Kidney epithelial cell (primary cell): ENCODE data around the gene GNL1. TPM values are rescaled to one million over a fixed set of nuclear protein-coding genes. Genes with fewer than 3 reads are reported as not detected.
A peak's percentile ranks its signal among the peaks of the same experiment; 100 is the strongest.
"Not testable (repeated sequence)": the region's sequence is repeated elsewhere in the genome, so short reads cannot be mapped to it uniquely, and the experiment has no call there.

ENCODE experiments used
- DNase-seq: peaks from one replicate; pipeline ENCODE4 v3.0.0-alpha.2; 2010; ENCODE audit warnings: low read depth
- H3K27me3 ChIP-seq: 2 replicates; pipeline ENCODE4 v1.6.0; 2011; ENCODE audit warnings: low read length; ENCODE audit not compliant: control insufficient read depth, insufficient read depth
- H3K36me3 ChIP-seq: 2 replicates; pipeline ENCODE4 v1.5.1; 2011; ENCODE audit warnings: low read length; ENCODE audit not compliant: control insufficient read depth, insufficient read depth
- H3K4me3 ChIP-seq: 2 replicates; pipeline ENCODE4 v1.5.1; 2011; ENCODE audit warnings: low read depth, mild to moderate bottlenecking, control low read depth, low read length
- total RNA-seq: library from RNA; depleted of rRNA; stranded (reverse); fragments of >200 nt; gene quantifications from 2 replicates; pipeline ENCODE4 v1.2.3, GENCODE V29; 2015
- TF ChIP-seq, protein P1 (sequence below): IDR thresholded peaks from 2 replicates; pipeline ENCODE4 v1.5.1; 2011; ENCODE audit warnings: mild to moderate bottlenecking, moderate library complexity, low read length, control low read depth, inconsistent platforms; ENCODE audit not compliant: insufficient read depth, poor library complexity, severe bottlenecking

GNL1 gene
- total RNA-seq, 1 donor from 2014 or later = 31.1 TPM

DNA sequence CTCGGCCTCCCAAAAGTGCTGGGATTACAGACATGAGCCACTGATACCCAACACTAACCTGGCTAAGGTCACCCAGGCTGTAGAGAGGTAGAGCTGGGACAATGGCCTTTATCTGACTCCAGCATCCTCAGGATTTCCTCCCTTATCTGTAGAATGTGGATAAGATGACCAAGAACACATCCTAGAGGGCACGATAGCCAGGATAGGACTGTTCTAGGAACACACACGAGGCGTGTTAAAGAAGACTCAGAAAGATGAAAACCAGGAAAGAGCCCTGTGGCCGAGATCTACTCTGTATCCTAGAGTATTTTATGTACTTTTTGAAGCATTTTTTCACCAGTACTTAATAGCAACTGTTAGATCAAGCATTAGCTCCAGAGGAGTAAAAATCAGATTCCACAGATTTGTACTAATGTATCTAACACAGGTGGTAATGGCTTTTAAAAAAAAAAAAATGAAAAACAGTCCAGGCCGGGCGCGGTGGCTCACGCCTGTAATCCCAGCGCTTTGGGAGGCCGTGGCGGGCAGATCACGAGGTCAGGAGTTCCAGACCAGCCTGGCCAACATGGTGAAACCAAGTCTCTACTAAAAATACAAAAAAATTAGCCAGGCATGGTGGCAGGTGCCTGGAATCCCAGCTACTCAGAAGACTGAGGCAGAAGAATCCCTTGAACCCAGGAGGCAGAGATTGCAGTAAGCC, 43.5 kb upstream of the GNL1 start:
- DNase-seq = no peak
- TF ChIP-seq, protein P1, sequence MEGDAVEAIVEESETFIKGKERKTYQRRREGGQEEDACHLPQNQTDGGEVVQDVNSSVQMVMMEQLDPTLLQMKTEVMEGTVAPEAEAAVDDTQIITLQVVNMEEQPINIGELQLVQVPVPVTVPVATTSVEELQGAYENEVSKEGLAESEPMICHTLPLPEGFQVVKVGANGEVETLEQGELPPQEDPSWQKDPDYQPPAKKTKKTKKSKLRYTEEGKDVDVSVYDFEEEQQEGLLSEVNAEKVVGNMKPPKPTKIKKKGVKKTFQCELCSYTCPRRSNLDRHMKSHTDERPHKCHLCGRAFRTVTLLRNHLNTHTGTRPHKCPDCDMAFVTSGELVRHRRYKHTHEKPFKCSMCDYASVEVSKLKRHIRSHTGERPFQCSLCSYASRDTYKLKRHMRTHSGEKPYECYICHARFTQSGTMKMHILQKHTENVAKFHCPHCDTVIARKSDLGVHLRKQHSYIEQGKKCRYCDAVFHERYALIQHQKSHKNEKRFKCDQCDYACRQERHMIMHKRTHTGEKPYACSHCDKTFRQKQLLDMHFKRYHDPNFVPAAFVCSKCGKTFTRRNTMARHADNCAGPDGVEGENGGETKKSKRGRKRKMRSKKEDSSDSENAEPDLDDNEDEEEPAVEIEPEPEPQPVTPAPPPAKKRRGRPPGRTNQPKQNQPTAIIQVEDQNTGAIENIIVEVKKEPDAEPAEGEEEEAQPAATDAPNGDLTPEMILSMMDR = no peak
- Histone ChIP-seq H3K27me3 (no peaks in the 10 kb centered on the region), H3K4me3 (no peak overlapping the region), H3K36me3 (peaks cover 7% of the 10 kb centered on the region)

DNA sequence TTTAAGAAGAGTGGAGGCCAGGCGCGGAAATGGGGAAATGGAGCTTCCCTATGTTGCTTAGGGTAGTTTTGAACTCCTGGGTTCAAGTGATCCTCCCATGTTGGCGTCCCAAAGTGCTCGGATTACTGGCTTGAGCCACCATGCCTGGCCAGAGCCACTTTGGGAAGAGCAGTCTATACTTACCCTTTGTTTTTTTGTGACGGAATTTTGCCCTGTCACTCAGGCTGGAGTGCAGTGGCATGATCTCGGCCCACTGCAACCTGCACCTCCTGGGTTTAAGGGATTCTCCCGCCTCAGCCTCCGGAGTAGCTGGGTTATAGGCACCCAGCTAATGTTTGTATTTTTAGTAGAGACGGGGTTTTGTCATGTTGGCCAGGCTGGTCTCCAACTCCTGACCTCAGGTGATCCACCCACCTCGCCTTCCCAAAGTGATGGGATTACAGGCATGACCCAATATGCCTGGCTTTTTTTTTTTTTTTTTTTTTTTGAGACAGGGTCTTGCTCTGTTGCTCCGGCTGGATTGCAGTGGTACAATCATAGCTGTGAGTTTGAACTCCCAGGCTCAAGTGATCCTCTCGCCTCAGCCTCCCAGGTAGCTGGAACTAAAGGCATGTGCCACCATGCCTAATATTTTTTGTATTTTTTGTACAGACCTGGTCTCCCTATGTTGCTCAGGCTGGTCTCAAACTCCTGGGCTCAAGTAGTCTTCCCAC, 42.8 kb upstream of the GNL1 start:
- Histone ChIP-seq H3K36me3 (peaks cover 6% of the 10 kb centered on the region), H3K27me3 (no peaks in the 10 kb centered on the region), H3K4me3 (no peak overlapping the region)
- TF ChIP-seq, protein P1 = no peak
- no peak for DNase-seq

DNA sequence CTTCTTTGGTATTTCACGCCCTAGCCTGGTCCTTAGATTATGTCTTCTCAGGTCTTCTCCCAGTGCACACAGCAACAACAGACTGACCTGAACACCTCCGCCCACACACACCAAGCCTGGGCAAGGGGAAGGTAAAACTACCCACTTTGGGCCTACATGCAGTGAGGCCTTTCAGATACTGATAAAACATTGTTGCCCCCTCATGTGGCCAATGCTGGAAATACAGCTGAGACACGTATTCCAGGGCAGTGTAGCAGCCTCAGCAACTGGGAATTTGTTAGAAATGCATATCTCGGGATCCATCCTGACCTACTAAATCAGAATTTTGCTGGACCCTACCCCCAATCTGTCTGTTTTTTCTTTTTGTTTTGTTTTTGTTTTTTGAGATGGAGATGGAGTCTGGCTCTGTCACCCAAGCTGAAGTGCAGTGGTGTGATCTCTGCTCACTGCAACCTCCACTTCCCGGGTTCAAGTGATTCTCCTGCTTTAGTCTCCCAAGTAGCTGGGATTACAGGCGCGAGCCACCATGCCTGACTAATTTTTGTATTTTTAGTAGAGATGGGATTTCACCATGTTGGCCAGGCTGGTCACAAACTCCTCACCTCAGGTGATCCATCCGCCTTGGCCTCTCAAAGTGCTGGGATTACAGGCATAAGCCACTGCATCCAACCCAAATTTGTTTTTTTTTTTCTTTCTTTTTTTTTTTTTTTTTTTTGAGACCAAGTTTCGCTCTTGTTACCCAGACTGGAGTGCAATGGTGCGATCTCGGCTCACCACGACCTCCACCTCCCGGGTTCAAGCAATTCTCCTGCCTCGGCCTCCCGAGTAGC, 41.2 kb upstream of the GNL1 start:
- not testable (repeated sequence) for H3K4me3 ChIP-seq, H3K27me3 ChIP-seq, H3K36me3 ChIP-seq, DNase-seq
- TF ChIP-seq, protein P1 = peak; percentile 66

DNA sequence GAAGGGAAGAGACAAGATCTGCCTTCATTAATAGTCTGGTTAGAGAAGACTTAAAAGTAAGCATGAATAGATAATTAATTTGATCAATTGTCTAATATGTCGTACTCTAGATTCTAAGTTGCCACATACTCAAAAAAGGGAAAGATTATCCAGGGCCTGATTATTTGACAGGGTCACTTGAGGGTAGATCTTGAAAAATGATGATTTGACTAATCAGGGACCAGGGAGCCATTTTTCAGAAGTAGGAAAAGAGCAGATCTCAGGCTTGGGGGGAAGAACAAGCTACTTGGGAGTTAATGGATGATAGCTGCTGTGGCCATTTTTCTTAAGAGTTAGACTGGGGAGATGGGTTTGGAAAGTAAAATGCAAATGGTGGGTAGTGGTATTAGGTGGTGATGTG, 36.0 kb upstream of the GNL1 start:
- TF ChIP-seq, protein P1 = no peak
- Histone ChIP-seq H3K27me3 (no peaks in the 10 kb centered on the region), H3K36me3 (peaks cover 1% of the 10 kb centered on the region), H3K4me3 (no peak overlapping the region)
- no peak for DNase-seq

DNA sequence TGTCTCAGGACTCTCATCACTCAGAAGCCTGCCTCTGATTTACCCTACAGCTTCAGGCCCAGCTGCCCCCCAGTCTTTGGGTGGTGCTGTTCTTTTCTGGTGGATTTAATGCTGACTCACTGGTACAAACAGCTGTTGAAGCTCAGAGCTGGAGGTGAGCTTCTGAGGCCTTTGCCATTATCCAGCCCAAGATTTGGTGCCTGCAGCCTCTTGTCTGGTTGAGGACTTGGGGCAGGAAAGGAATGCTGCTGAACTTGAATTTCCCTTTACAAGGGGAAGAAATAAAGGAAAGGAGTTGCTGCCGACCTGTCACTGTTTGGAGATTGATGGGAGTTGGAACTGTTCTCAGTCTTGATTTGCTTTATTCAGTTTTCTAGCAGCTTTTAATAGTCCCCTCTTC, 34.7 kb upstream of the GNL1 start:
- DNase-seq = peak; percentile 28
- H3K27me3 ChIP-seq = no peaks in the 10 kb centered on the region
- H3K36me3 ChIP-seq = peaks cover 1% of the 10 kb centered on the region
- no peak overlapping the region for H3K4me3 ChIP-seq
- TF ChIP-seq, protein P1 = no peak
